ENCODE results near the gene RASA1. TPM values are rescaled to one million over a fixed set of nuclear protein-coding genes. Genes with fewer than 3 reads are reported as not detected.

Gene RASA1
- total RNA-seq, 4 donors from 2014 or later, result 25.9 to 59.9 (median 46.3) TPM

- H3K4me3 ChIP-seq, result no peak overlapping the region
- DNase-seq, result no peak
- H3K4me1 ChIP-seq, result no peaks in the 10 kb centered on the region
- TF ChIP-seq POLR2A (IDR thresholded peaks at IDR 0.05) (no peak), CTCF (IDR thresholded peaks at IDR 0.05) (no peak)
- no peak overlapping the region for H3K27ac ChIP-seq
- no peaks in the 10 kb centered on the region for H3K27me3 ChIP-seq
- intact Hi-C loops (cut with DNase I; ENCODE audit: low total_unique reads), result no loop called here
- no peaks in the 10 kb centered on the region for H3K36me3 ChIP-seq
- no peaks in the 10 kb centered on the region for H3K9me3 ChIP-seq
Observed at GRCh38 chr5:87390075-87390474, 122.4 kb downstream of the RASA1 start.

GRCh38 chr5:87390576-87391199 lies 123.0 kb downstream of the RASA1 start:
- Histone ChIP-seq H3K36me3 (no peaks in the 10 kb centered on the region), H3K4me1 (no peaks in the 10 kb centered on the region), H3K9me3 (no peaks in the 10 kb centered on the region), H3K4me3 (no peak overlapping the region), H3K27ac (no peak overlapping the region), H3K27me3 (no peaks in the 10 kb centered on the region)
- intact Hi-C loops (cut with DNase I; ENCODE audit: low total_unique reads), result no loop called here
- DNase-seq, result no peak
- no peak for TF ChIP-seq POLR2A (IDR thresholded peaks at IDR 0.05)
- TF ChIP-seq CTCF (IDR thresholded peaks at IDR 0.05), result no peak

- Histone ChIP-seq H3K4me1 (no peaks in the 10 kb centered on the region), H3K27ac (peak overlapping the region in 1 of 2 donors; percentile 2), H3K27me3 (no peaks in the 10 kb centered on the region), H3K4me3 (no peak overlapping the region), H3K9me3 (no peaks in the 10 kb centered on the region), H3K36me3 (no peaks in the 10 kb centered on the region)
- no peak for TF ChIP-seq CTCF (IDR thresholded peaks at IDR 0.05)
- TF ChIP-seq POLR2A (IDR thresholded peaks at IDR 0.05), result no peak
- no peak for DNase-seq
- intact Hi-C loops (cut with DNase I; ENCODE audit: low total_unique reads), result no loop called here
Observed at GRCh38 chr5:87392170-87392569, 124.5 kb downstream of the RASA1 start.

- intact Hi-C loops (cut with DNase I; ENCODE audit: low total_unique reads), result no loop called here
- no peaks in the 10 kb centered on the region for H3K9me3 ChIP-seq
- H3K27ac ChIP-seq, result peak overlapping the region in 1 of 2 donors; percentile 2
- H3K36me3 ChIP-seq, result no peaks in the 10 kb centered on the region
- no peak for DNase-seq
- no peaks in the 10 kb centered on the region for H3K4me1 ChIP-seq
- no peaks in the 10 kb centered on the region for H3K27me3 ChIP-seq
- H3K4me3 ChIP-seq, result no peak overlapping the region
- TF ChIP-seq CTCF (IDR thresholded peaks at IDR 0.05) (no peak), POLR2A (IDR thresholded peaks at IDR 0.05) (no peak)
Observed at GRCh38 chr5:87392801-87393200, 125.1 kb downstream of the RASA1 start.

GRCh38 chr5:87393331-87393730 lies 125.6 kb downstream of the RASA1 start:
- Histone ChIP-seq H3K4me1 (no peaks in the 10 kb centered on the region), H3K9me3 (no peaks in the 10 kb centered on the region), H3K27ac (no peak overlapping the region), H3K4me3 (no peak overlapping the region), H3K27me3 (no peaks in the 10 kb centered on the region), H3K36me3 (no peaks in the 10 kb centered on the region)
- intact Hi-C loops (cut with DNase I; ENCODE audit: low total_unique reads), result no loop called here
- TF ChIP-seq CTCF (IDR thresholded peaks at IDR 0.05) (no peak), POLR2A (IDR thresholded peaks at IDR 0.05) (no peak)
- DNase-seq, result no peak
